Stimulated activated CD8-positive, alpha-beta memory T cell treated with anti-CD3 and anti-CD28 coated beads, Interleukin-2, amount 100 ng/mL, for 1 hour (primary cell): ENCODE results near the gene UNC5A.
A peak's percentile ranks its signal among the peaks of the same experiment; 100 is the strongest.

Experiments
- DNase-seq, 2 donors: peaks; one replicate each; pipeline ENCODE4 v3.0.0-alpha.2; 2020; ENCODE audit warnings: low read depth in 2 of 2

Gene UNC5A

DNA sequence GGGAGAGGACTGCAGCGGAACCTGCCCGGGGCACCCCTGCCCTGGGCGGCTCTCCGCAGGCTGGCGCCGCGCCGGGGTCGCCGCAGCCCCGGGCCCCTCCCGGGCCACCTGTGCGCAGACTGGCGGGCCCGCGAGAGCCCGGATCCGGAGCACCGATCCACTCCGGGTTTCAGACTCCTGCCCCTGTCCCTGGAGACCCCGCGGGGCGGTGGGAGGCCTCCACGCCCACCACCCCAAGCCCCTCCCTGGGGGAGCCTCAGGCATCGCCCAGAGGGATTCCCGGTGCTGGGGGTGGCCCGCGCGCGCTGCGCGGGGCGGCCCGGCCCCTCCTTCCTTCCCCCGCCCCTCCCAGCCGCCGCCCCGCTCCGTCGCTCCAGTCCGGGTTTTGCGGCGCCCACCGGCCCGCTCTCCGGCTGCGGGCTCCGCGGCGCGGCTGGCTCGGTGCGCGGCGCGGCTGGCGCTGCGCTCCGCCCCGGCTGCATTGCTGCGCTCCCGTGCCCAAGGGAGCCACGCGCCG lies at the start of gene UNC5A:
Gene UNC5A, plus strand, starts transcription at position 479 of the 517 bp plus-strand sequence. CDS start 192 bp downstream, outside the sequence.
- DNase-seq = peak in 1 of 2 donors; percentile 4

DNA sequence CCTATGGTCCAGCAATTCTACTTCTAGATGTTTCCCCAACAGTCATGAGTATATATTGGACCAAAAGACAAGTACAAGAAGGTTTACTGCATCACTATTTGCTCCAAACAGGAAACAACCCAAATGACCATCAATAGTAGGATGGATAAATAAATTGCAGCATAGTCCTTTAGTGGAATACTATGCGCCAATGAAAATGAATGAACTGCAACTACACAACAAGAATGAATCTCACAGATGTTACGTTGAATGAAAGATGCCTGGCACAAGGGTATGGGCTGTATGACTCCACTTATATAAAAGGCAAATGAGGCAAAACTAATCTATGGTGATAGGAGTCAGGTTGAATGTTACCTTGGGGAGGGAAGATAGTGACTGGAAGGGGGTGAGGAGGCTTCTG lies 48.6 kb upstream of the UNC5A start:
- no peak for DNase-seq

DNA sequence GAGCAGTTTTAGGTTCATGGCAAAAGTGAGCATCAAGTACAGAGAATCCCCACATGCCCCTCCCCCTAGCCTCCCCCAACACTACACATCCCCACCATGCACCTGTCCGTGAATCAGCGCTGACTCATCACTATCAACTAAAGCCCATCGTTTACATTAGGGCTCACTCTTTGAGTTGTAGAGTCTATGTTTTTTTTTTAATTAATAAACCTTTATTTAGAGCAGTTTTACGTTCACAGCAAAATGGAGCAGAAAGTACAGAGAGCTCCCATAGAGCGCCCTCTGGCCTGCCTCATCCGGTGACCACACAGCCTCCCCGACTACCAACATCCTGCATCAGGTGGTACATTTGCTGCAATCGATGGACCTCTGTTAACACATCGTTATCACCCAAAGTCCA lies 47.9 kb upstream of the UNC5A start:
- no peak for DNase-seq

DNA sequence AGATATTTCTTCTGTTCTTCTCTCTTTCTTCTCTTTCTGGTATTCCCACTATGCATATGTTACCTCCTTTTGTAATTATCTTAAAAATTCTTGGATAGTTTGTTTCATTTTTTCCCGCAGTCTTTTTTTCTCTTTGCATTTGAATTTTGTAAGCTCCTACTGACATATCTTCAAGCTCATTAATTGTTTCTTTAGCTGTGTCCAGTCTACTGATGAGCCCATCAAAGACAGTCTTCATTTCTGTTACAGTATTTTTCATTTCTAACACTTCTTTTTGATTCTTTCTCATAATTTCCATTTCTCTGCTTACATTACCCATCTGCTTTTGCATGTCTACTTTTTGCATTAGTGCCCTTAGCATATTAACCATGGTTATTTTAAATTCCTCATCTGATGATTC lies 44.7 kb upstream of the UNC5A start:
- no peak for DNase-seq

DNA sequence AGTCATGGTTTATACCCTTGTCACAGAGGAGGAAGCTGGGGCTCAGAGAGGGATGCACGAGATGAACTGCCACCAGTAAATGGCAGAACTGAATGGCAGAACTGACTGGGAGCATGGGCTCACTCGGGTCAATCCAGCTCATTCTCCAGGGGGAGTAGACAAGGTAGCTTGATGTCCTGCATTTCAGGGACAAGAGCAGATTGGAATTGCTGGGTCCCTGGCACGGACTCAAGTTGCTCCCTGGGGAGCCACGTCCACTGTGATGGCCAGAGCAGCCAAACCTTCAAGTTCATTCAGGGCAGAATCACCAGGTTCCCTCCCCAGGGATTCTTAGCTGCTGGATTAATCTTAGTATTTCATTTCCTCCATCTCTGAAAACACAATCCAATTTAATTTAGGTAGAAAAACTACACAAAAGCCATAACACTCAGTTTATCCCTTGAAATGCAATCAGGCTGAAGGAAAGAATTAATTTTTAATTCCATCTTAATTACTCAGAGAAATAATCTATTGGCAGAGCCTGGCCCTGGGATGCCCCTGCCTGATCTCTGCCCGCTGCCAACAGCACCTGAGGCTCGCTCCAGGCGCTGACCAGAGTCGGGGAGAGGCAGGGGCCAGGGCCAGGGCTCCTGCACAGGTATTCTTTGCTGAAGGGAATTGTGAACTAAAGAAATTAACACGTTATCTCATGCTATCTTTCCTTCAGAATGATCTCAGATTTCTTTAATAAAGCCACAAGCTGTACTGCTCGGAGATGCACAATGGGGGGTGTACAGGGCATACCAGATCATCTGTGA lies 42.0 kb upstream of the UNC5A start:
- DNase-seq = no peak

DNA sequence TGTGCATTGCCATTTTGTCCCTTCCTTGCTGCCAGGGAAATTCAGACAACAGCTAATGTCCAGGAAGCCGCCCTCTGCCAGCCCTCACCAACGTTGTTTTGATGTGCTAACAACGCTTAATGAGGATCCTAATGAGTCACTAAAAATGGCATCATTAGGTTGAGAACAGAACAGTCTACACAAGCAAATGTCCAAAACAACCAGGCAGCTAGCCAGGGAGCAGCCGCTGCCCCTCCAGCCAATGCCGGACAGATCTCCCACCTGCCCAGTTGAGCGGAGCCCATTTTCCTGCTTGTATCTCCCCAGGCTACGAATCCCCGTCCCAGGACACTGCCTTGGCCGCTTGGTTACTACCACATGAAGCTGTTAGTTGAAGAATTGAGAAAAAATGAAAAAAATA lies 40.4 kb upstream of the UNC5A start:
- no peak for DNase-seq

DNA sequence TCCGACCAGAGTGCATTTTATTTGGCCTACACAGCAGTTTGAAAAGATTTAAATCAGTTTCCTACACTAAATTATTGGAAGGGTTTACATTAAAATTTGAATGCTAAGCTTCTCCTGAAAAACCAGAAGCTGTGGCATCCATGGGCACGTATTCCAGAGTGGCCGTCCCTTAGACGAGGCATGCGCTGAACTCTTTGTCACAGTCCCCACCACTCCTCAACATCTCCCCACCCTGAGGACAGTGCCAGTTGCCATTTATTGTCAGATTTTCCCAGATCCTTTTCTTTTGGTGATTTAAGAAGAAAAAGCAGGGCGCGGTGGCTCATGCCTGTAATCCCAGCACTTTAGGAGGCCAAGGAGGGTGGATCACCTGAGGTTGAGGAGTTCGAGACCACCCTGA lies 39.9 kb upstream of the UNC5A start:
- DNase-seq = no peak

DNA sequence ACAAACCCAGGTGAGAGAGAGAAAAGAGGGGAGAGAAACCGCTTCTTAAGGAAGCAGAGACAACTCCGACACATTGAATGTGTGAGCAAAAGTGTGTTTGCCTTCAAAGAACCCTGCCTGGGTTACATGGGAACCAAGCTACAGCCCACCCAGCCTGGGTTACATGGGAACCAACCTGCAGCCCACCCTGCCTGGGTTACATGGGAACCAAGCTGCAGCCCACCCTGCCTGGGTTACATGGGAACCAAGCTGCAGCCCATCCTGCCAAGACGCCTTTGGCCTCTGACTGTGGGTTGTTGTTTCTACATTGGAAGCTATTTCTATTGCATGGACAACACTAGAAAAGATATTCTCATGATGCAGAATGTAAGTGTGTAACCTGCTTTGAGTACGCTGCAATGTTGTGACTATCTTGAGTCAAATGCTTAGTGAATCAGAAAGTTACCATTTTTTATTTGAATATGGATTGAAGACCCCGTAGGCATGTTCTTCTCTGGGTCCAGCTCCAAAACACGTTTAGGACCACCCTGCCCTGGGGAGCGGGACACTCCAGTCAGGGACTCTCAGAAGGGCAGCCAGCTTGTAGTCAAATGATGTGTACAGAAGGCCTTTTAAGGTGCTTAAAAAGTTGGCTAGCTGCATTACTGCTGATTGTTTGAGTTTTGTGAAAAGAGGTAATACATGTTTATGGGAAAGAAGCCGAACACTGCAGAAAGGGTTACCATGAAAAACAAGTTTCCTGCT lies 39.1 kb upstream of the UNC5A start:
- DNase-seq = no peak

DNA sequence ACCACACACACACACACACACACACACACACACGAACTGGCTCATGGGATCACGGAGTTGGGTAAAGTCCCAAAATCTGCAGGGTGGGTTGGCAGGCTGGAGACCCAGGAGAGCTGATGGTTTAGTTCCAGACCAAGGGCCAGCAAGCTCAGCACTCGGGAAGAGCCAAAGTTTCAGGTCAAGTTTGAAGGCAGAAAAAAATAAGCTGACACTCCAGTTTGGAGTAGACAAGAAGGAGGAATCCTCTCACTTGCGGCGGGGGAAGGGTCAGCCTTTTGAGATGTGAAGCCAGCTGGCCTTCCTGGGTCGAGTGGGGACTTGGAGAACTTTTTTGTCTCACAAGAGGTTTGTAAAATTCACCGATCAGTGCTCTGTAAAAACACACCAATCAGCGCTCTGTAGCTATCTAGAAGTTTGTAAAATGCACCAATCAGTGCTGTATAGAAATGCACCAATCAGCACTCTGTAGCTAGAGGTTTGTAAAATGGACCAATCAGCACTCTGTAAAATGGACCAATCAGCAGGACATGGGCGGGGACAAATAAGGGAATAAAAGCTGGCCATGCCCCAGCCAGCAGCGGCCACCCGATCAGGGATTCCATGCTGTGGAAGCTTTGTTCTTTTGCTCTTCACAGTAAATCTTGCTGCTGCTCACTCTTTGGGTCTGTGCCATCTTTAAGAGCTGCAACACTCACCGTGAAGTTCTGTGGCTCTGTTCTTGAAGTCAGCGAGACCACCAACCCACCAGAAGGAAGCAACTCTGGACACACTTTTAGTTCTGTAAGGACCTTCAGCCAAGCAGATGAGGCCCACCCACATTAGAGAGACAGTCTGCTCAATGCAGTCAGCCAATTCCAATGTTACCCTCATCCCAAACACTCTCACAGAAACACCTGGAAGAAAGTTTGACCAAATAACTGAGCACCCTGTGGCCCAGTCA lies 37.8 kb upstream of the UNC5A start:
- no peak for DNase-seq

DNA sequence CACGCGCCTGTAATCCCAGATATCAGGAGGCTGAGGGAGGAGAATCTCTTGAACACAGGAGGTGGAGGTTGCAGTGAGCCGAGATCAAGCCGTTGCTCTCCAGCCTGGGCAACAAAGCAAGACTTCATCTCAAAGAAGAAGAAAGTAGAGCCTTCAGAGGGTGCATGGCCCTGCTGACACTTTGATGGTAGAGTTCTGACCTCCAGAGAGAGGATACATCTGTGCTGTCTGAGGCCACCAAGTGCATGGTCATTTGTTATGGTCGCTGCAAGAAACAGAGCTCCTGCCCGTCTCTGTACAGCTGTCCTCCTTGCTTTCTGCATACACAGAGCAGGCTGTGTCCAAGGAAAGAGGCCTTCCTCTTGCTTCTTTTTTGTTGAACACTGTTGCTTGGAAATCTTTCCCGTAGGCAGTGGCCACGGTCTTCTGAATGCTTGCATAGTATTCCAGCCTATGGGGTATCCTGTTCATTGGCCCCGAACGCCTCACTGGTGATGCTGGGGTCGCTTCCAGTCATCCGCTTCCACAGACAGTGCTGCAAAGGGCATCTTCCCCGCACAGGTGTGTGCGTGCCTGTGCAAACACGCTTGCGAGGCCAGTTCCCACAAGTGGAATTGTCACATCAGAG lies 36.8 kb upstream of the UNC5A start:
- no peak for DNase-seq

DNA sequence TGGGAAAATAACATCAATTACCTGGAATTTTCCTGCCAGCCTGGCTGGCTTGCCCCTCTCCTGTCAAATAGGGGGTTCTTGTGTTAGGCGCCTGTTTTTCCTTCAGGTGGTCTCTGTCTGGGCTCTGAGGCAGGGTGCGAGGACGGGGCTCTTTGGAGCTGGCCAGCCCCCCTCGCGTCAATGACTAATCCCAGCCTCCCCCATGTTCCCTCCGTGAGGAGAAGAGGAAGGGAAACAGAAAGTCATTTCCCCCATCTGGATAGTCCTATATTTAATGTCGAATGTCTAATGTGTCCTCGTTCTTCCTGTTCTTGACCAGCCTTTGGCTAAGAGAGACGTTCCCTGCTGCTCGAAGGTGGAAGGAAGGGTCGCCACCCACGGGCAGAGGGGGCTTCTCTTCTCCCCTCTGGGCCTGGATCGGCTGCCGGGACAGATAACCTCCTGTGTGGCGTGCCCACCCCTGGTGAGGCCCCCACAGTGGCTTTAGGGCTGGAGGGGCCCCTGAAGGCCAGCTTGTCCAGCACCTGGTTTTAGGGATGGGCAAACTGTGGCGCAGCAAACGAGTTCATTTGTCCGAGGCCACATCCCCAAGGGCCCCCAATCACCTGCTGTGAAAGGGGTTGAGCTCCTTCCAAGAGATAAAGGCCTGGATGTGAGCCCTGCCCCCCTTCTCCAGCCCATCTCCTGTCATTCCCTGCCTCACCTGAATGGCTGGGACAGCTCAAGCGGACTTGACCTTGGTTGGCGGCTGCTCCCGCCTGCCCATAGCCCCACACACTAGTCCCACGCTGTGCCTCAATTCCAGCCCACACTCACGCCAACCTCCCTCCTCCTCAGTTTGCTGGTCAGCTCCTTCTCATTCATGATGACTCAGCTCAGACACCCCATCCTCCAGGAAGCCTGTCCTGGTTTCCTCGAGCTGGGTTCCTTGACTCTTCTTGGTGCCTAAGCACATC lies 35.9 kb upstream of the UNC5A start:
- DNase-seq = no peak

DNA sequence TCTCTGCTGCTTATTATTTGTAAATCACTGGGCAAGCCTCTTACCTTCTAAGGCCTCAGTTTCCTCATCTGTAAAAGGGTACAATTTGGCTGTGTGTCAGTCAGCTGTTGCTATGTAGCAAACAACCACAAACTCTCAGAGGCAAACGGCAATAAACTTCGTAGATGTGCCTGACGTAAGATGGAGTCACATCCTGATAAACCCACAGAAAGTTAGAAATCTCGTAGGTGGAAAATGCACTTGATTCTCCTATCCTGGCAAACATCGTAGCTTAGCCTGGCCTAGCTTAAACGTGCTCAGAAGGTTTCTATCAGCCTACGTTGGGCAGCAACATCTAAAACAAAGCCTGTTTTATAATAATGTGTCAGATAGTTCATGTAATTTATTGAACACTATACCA lies 35.0 kb upstream of the UNC5A start:
- no peak for DNase-seq

DNA sequence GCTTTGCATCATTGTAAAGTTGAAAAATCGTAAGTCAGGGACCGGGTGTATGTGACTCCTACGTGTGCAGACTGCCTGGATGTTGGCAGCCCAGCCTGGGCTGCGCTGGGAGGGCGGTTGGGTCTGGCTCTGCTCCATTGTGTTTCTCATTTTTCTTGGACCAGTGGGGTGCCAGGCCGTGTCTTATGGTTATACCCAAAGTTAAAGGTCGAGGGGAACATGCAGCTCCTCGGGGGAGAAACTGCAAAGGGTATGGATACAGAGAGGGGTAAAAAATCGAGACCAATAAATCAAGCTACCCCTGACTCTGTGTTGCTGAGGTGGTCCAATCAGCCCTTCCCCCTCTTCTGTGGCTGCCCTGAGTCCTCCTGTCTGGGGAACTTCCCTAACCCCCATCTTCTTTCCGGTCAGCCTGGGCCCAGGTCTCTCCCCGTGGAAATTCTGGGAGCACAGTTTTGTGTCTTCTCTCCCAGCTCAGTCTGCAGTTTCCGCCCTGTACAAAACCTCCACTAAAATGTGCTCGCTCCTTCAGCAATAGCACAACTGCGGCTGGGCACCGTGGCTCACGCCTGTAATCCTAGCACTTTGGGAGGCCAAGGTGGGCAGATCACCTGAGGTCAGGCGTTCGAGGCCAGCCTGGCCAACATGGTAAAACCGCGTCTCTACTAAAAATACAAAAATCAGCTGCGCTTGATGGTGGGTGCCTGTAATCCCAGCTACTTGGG lies 34.1 kb upstream of the UNC5A start:
- DNase-seq = no peak

DNA sequence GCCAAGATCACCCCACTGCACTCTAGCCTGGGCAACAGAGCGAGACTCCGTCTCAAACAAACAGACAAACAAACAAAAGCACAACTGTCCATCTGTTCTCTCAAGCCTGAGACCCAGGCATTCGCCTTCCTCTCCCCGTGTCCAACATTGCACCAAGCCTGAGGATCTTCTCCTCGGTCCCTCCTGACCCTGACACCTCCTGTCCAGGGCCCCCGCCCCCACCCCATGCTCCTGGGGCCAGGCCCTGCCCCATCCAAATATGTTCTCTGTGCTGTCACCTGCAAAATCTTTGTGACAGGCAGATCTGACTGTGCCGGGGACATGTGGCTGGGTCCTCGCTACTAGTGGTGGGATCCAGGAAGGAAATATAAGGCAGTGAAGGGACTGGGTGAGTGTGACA lies 33.4 kb upstream of the UNC5A start:
- no peak for DNase-seq

DNA sequence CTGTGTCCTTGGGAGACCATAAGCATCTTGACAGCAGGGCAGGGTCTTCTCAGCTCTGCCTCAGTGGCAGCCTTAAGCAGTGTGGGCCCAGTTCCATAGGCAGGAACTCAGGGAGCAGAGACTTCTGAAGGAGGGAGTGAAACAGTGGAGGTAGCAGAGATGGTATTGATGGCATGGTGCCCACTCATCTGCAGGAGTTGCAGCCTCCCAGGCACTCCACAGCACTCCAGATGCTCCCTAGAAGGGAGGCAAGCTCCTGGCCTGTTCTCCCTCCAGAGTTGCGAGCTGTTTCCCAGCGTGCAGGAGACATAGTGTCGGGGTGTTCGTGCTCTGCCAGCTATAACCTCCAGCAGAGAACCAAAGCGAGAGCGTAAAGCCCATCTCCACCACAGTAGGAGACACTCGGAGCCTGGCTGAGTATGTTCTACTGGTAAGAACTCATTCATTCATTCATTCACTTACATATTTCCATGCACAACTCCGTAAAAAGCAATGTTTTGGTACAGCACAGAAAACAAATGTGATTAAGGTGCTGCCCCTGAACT lies 31.4 kb upstream of the UNC5A start:
- DNase-seq = no peak

DNA sequence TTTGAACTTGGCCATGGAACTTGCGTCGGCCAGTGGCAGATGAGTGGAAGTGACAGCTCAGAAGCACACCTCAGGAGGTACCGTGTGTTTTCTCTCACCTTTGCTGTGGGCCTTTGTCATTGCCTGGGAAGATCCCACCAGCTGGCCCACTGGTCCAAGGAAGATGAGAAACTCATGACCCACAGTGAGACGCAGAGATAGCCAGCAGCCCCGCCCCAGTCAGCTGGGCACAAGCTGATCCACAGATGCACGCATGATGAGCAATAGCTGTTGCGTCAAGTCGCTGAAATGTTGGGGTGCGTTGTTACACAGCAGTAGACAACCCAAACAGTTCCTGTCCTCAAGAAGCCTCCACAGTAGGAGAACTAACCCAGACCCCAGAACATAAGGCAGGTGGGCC lies 30.8 kb upstream of the UNC5A start:
- DNase-seq = no peak

DNA sequence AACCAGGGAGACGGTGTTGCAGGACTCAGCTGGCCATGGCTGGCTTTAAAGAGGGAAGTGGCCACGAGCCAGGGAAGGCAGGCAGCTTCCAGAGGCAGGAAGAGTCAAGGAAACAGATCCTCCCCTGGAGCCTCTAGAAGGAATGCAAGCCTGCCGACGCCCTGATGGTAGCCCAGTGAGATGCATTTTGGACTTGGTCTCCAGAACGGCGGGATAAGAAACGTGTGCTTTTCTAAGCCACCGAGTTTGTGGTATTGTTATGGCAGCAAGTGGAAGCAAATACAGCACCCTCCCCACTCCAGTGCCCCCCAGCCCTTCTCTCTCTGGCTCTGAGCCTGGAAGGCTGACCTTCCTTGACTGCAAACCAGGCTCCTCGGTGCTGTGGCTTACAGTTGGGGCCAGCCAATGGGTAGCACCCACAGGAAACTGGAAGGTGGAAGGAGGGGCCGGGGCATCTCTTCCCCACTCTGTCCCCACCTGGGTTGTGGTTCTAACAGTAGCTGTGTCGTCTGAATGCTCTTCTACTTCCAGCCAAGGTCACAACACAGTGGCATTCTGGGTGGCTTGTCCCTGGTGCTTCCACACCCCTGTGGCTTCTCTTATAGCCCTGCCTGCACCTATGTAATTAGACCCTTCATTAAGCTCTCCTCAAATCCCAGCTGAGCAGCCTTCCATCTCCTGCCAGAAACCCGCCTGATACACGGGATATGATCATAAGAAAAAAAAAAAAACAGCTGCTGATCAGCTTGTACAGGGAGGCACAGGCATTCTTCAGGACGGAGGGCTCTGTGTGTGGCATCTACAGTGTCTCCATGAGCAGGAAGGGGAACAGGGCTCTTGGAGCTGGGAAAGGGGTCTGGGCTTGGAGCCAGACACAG lies 29.9 kb upstream of the UNC5A start:
- no peak for DNase-seq

DNA sequence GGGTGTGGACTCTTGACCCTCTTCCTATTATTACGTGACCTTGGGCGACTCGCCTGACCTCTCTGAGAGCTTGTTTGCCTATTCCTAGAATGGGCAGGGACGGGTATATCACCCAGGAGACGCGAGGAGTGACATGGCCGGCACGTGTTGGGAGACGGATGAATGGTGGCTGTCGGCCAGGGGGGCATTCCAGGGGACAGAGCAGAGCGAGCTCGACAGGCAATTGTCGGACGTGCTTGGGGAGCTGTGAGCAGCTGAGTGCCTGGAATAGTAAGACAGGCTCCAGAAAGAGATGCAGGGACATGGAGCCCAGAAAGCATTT lies 29.3 kb upstream of the UNC5A start:
- DNase-seq = no peak
